Subcutaneous adipose tissue (tissue), 4 donors: ENCODE results near the gene KIF3B. TPM values are rescaled to one million over a fixed set of nuclear protein-coding genes. Genes with fewer than 3 reads are reported as not detected.

ENCODE experiments used
- total RNA-seq, 4 donors: library from RNA; depleted of rRNA; stranded (reverse); fragments of >200 nt; gene quantifications; one replicate each; pipeline ENCODE4 v1.1.0, GENCODE V29; 2016
- TF ChIP-seq, protein P1 (sequence below): fragments of 450-650 bp; IDR thresholded peaks from one replicate; pipeline ENCODE4 v1.5.1; 2016; ENCODE audit warnings: low read depth, mild to moderate bottlenecking, control low read depth, antibody characterized with exemption, moderate library complexity

The KIF3B gene
- total RNA-seq, 4 donors from 2014 or later = 17.7 to 23.8 (median 21.2) TPM

DNA sequence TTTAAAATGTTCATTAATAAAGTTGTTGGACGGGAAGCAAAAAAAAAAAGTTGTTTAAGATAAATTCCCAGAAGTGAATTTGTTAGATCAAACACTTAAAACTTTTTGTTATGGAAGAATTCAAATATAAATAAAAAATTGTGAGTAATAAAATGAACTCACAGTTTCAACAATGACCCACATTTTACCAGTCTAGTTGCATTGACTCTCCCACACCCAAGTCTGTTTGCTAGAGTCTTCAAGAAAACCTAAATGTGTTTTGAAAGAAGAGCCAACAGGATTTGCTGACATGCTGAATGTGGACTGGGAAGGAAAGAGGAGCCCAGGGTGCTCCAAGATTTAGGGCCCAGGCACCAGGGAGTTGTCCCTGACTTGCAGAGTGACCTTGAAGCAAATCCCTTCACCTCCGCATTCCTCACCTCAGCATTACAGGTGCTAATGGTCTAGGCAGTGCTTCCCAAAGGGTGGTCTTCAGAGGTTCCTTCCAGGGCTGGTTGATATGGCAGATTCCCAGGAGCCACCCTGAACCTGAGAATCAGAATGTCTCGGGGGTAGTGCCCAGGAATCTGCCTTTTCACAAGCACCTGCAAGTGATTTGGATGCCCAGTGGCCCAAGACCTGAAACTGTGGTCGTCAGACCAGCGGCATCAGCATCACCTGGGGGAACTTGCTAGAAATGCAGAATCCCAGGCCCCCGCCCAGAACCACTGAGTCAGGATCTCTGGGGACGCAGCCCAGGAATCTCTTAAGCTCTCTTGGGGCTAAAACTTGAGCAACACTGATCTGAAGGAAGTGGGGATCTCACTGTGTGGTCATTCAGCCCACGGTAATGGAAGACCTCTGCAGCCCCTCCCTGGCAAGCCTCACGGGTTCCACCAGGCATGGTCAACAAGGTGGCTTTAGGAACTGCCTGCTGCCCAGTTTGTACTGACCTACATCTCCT, 38.7 kb upstream of the KIF3B start:
- TF ChIP-seq, protein P1, sequence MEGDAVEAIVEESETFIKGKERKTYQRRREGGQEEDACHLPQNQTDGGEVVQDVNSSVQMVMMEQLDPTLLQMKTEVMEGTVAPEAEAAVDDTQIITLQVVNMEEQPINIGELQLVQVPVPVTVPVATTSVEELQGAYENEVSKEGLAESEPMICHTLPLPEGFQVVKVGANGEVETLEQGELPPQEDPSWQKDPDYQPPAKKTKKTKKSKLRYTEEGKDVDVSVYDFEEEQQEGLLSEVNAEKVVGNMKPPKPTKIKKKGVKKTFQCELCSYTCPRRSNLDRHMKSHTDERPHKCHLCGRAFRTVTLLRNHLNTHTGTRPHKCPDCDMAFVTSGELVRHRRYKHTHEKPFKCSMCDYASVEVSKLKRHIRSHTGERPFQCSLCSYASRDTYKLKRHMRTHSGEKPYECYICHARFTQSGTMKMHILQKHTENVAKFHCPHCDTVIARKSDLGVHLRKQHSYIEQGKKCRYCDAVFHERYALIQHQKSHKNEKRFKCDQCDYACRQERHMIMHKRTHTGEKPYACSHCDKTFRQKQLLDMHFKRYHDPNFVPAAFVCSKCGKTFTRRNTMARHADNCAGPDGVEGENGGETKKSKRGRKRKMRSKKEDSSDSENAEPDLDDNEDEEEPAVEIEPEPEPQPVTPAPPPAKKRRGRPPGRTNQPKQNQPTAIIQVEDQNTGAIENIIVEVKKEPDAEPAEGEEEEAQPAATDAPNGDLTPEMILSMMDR = no peak

DNA sequence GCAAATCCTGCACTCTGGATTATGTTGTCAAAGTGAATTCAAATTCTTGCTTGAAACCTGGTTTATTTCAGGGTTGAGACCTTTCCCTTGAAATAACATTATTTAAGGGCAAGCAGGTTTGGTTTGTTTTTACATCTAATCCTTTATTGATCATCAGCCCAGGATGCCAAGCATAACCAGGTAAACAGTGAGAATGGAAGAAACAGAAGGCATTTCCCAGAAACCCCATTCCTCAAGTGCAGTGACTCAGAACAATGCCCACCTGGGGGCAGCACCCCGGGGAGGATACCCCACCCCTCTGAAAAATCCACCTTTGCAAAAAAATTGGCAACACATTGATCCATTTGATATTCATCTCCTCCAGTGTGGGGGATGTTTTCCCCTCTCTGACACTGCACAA, 37.2 kb upstream of the KIF3B start:
- TF ChIP-seq, protein P1 = no peak

DNA sequence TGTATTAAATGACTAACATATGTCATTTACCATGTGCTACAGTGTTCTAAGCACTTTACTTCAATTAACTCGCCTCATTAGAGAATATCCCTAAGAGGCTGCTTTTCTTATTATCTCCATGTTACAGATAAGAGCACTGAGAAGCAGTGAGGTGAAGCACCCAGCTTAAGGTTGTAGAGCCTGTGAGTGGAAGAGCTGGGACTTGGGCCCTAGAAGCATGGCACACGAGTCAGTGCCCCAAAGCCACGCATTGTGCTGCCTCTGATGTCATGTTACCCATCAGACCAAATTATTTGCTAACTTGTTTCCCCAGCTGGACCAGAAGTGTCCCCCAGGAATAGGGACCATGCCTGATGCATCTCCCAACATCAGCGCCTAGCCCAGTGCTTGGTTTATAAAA, 35.6 kb upstream of the KIF3B start:
- TF ChIP-seq, protein P1 = no peak

DNA sequence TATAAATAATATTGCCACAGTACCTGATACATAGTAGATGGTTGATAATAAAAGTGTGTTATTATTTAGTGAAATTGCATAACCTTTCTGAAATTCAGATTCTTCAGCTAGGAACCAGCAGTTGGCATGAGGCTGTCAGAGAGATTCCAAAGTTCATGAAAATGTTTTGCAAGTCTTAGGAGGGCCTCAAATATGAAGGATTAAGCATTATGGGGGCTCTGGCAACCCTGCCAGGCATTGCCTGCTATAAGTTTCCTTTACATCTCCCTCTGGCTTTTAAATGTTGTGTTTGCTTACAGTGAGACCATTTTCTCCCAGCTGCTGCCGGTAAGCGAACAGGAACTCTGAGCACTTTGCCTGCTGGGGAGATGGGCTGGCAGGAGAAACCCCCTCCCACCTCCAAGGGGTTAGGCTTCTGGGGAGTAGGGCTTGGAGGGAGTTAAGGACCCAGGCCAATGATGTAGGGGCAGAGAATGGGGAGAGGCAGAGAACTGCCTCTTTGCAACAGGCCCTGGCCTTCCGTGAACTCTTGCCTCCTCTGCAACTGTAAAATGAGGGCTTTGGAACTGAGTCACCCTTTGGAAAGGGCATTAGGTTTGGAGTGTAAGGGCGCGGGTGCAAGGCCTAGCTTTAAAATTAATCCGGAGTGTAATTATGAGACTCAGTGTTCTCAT, 33.2 kb upstream of the KIF3B start:
- TF ChIP-seq, protein P1 = no peak

DNA sequence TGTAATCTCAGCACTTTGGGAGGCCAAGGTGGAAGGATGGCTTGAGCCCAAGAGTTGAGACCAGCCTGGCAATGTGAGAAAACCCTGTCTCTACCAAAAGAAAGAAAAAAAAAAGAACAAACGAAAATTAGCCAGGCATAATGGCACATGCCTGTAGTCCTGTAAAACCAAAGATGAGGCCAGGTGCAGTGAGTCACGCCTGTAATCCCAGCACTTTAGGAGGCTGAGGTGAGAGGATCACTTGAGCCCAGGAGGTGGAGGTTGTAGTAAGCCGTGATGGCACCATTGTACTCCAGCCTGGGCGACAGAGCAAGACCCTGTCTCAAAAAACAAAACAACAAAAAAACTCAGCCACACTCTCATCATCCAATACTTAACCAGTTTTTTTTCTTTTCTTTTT, 32.5 kb upstream of the KIF3B start:
- TF ChIP-seq, protein P1 = no peak

DNA sequence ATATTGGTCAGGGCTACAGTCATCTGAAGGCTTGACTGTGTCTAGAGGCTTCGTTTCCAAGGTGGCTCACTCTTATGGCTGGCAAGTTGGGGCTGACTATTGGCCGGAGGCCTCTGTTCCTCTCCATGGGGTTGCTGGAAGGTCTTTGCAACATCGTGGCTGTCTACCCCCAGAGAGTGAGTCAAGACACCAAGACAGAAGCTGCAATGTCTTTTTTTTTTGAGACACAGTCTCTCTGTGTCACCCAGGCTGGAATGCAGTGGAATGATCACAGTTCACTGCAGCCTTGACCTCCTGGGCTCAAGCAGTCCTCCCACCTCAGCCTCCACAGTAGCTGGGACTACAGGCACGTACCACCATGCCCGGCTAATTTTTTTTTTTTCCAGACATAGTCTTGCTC, 29.4 kb upstream of the KIF3B start:
- TF ChIP-seq, protein P1 = no peak

DNA sequence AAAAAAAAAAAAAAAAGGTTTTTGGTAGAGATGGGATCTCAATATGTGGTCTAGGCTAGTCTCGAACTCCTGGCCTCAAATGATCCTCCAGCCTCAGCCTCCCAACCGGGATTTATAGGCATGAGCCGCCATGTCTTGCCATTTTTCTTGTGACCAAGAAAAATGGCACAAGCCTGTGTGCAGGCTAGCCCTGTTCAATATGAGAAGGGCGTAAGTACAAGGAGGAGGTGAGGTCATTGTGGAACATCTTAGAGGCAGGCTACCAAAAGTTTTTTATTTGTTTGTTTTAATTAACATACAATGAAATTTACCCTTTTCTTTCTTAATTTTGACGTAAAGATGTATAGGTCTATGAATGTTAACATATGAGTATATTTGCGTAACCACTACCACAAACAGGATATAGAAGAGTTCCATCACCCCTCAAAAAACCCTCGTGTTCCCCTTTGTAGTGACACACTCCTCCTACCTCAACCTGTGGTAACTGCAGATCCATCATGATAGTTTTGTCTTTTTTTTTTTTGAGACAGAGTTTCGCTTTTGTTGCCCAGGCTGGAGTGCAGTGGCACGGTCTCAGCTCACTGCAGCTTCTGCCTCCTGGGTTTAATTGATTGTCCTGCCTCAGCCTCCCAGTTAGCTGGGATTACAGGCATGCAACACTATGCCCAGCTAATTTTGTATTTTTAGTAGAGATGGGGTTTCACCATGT, 28.3 kb upstream of the KIF3B start:
- TF ChIP-seq, protein P1 = no peak
